Testis (tissue), 5 donors: ENCODE data around the gene OGN. TPM values are rescaled to one million over a fixed set of nuclear protein-coding genes. Genes with fewer than 3 reads are reported as not detected.
A peak's percentile ranks its signal among the peaks of the same experiment; 100 is the strongest.

Experiments
- DNase-seq: peaks from one replicate; pipeline ENCODE4 v3.0.0-alpha.2; 2019
- H3K27ac ChIP-seq, 2 donors: fragments of 200-600 bp; sonication (generic); one replicate each; pipeline ENCODE4 v1.5.1; 2019
- H3K27me3 ChIP-seq: fragments of 200-600 bp; sonication (generic); one replicate; pipeline ENCODE4 v1.5.1; 2019
- H3K36me3 ChIP-seq: fragments of 200-600 bp; sonication (generic); one replicate; pipeline ENCODE4 v1.5.1; 2017; ENCODE audit warnings: low read depth; ENCODE audit errors: missing control alignments
- H3K4me1 ChIP-seq: fragments of 200-600 bp; sonication (generic); one replicate; pipeline ENCODE4 v1.5.1; 2019
- H3K4me3 ChIP-seq, 2 donors: fragments of 200-600 bp; sonication (generic); one replicate each; pipeline ENCODE4 v1.5.1; 2017 to 2019
- H3K9me3 ChIP-seq: fragments of 200-600 bp; sonication (generic); one replicate; pipeline ENCODE4 v1.5.1; 2017
- POLR2A ChIP-seq: fragments of 450-650 bp; IDR thresholded peaks from one replicate; pipeline ENCODE4 v1.6.1; 2017; ENCODE audit warnings: antibody characterized with exemption, mild to moderate bottlenecking, moderate library complexity
- WGBS, 2 donors: methylation state at CpG; one replicate each; pipeline ENCODE4 v1.1.5; 2018; 5-methylcytosine and 5-hydroxymethylcytosine counted together
- intact Hi-C: fragments of 100-400 bp; cut with DNase I; formaldehyde crosslinking; loops from one replicate; pipeline ENCODE4 v1.15.1; 2023; ENCODE audit warnings: low total_unique reads
- long read RNA-seq, 2 donors: transcript quantifications; one replicate each; lab custom pipeline, GENCODE V29; 2026
- polyA plus RNA-seq: library from polyadenylated mRNA; stranded (reverse); fragments of 350-450 nt; fragmentation: Illumina TruSeq; extraction: RNeasy Lipid Tissue Mini Kit (QIAGEN cat#74804); gene quantifications from one replicate; pipeline ENCODE4 v1.2.3, GENCODE V29; 2014; ENCODE audit warnings: low read depth, low replicate concordance; ENCODE audit not compliant: insufficient read depth
- total RNA-seq, 2 donors: library from RNA; depleted of rRNA; stranded (reverse); fragments of >200 nt; gene quantifications; one replicate each; pipeline ENCODE4 v1.2.3, GENCODE V29; 2016
- TF ChIP-seq, protein P1 (sequence below), 3 experiments: fragments of 450-650 bp in 2 of 3; fragments of 200-600 bp in 1 of 3; sonication (generic) in 1 of 3; IDR thresholded peaks; one replicate each; pipeline ENCODE4 v1.5.1; 2016 to 2019; ENCODE audit warnings: antibody characterized with exemption in 3 of 3, mild to moderate bottlenecking in 2 of 3, moderate library complexity in 1 of 3

The OGN gene, protein sequence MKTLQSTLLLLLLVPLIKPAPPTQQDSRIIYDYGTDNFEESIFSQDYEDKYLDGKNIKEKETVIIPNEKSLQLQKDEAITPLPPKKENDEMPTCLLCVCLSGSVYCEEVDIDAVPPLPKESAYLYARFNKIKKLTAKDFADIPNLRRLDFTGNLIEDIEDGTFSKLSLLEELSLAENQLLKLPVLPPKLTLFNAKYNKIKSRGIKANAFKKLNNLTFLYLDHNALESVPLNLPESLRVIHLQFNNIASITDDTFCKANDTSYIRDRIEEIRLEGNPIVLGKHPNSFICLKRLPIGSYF
- total RNA-seq (1 to 10 TPM; 4.9 to 9.5 TPM), polyA plus RNA-seq (18.4 TPM)
- long read RNA-seq, donor 1, transcript OGN-202 (7 exons, 2,743 nt), result major isoform, 10 of 46 reads
- long read RNA-seq, donor 1, partial matches to known transcripts, result 36 of 46 reads
- long read RNA-seq, donor 1, other reads (novel, unspliced or antisense), result 0 of 46 reads
- long read RNA-seq, donor 2, transcript OGN-202 (7 exons, 2,743 nt), result major isoform, 9 of 52 reads
- long read RNA-seq, donor 2, partial matches to known transcripts, result 43 of 52 reads
- long read RNA-seq, donor 2, other reads (novel, unspliced or antisense), result 0 of 52 reads

DNA sequence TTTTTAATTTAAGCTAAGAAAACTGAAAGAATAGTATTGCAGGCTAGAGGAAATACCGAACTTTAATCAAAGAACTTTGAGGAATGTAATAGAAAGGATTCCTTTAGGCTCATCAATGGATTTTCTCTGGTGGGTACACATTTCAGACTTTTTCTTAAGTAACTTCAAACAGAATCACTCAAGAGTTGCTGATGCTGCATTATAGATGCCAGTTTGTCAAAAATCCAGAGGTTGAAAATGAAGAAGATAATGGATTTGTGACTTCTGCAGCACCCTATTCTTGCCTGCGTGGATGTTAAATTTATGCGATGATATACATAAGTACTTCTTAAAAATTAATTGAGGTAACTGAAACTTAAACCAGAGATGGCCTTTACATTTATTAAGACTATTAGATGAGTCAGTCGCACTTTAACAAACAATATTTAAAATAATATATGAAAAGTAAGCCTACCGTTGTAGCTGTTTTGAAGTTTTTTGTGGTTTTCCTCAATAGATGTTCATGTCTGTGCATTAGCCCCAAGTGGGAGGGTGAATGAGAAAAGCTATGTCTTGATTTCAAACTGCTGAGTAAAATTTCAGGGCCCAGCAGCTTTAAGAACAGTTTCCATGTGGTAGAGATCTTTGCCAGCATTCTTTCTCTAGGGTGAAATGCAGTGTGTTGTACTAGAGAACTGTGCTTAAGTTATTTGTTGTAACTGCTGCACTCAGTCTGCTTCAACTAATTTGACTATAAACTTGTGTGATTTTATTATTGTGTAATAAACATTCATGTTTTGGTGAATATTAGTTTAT, at the start of gene OGN:
Gene OGN, minus strand, starts transcription at position 537 of the 795 bp plus-strand sequence. CDS start 1,171 bp downstream, outside the sequence.
- 55 to 66% methylated on average over 5 of the region's 5 CpGs for WGBS, 2 donors
- TF ChIP-seq, protein P1, sequence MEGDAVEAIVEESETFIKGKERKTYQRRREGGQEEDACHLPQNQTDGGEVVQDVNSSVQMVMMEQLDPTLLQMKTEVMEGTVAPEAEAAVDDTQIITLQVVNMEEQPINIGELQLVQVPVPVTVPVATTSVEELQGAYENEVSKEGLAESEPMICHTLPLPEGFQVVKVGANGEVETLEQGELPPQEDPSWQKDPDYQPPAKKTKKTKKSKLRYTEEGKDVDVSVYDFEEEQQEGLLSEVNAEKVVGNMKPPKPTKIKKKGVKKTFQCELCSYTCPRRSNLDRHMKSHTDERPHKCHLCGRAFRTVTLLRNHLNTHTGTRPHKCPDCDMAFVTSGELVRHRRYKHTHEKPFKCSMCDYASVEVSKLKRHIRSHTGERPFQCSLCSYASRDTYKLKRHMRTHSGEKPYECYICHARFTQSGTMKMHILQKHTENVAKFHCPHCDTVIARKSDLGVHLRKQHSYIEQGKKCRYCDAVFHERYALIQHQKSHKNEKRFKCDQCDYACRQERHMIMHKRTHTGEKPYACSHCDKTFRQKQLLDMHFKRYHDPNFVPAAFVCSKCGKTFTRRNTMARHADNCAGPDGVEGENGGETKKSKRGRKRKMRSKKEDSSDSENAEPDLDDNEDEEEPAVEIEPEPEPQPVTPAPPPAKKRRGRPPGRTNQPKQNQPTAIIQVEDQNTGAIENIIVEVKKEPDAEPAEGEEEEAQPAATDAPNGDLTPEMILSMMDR (IDR thresholded peaks at IDR 0.05), result no peak

DNA sequence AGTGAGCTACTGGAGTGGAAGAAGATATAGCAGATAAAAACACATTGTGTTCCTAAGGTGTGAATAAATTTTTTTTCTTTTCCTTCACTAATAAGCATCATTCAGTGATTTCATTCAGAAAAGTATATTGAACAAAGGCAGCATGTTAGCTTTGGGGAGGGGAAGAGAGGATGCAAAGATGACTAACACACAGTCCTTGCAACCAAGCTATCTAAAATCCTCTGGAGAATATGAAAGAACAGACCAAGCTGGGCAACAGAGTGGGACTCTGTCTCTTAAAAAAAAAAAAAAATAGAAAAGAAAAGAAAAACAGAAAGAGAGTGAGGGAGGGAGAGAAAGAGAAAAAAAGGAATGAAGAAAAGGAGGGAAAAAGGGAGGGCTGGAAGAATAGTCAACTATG, 42.2 kb upstream of the OGN start:
- intact Hi-C loops, result no loop called here
- H3K4me3 ChIP-seq, result no peak overlapping the region
- no peak overlapping the region for H3K27ac ChIP-seq
- TF ChIP-seq, protein P1 (IDR thresholded peaks at IDR 0.05), result no peak
- no peak for TF ChIP-seq POLR2A
- no peaks in the 10 kb centered on the region for H3K4me1 ChIP-seq
- H3K36me3 ChIP-seq, result no peaks in the 10 kb centered on the region
- DNase-seq, result no peak
- H3K9me3 ChIP-seq, result no peaks in the 10 kb centered on the region
- no peaks in the 10 kb centered on the region for H3K27me3 ChIP-seq

More for the DNA sequence above, at the start of gene OGN:
- Histone ChIP-seq H3K27me3 (no peaks in the 10 kb centered on the region), H3K27ac (peak within 1 kb of the TSS; percentile 12 to 27), H3K4me1 (peaks cover 9% of the 10 kb centered on the region), H3K36me3 (no peaks in the 10 kb centered on the region), H3K9me3 (no peaks in the 10 kb centered on the region), H3K4me3 (peak within 1 kb of the TSS; percentile 18 to 20)
- intact Hi-C loops, result no loop called here
- DNase-seq, result no peak

DNA sequence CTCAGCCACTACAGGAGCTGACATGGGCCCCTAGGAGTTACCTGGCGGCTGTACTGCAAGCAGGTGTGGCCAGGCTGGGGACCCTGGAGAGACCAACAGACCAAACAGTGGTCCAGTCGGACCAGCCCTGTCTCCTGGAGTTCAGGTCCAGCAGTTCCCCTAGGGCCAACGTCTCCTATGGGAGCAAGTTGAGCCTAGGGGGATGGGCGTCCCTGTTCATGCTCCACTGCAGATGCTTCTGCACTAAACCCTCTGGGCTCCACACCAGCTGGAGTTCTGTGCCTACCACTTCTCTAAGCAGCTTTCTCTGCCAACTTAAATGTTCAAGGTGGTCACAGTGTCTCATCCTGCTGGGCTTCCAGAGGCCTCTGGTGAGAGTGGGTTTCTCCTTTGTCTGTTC, 40.5 kb upstream of the OGN start:
- no peaks in the 10 kb centered on the region for H3K36me3 ChIP-seq
- intact Hi-C loops, result no loop called here
- no peak overlapping the region for H3K27ac ChIP-seq
- H3K4me1 ChIP-seq, result no peaks in the 10 kb centered on the region
- H3K27me3 ChIP-seq, result no peaks in the 10 kb centered on the region
- H3K9me3 ChIP-seq, result no peaks in the 10 kb centered on the region
- no peak overlapping the region for H3K4me3 ChIP-seq
- no peak for DNase-seq
- 87 to 98% methylated on average over 3 to 4 of the region's 4 CpGs for WGBS, 2 donors
- TF ChIP-seq, protein P1 (IDR thresholded peaks at IDR 0.05), result no peak
- no peak for TF ChIP-seq POLR2A

DNA sequence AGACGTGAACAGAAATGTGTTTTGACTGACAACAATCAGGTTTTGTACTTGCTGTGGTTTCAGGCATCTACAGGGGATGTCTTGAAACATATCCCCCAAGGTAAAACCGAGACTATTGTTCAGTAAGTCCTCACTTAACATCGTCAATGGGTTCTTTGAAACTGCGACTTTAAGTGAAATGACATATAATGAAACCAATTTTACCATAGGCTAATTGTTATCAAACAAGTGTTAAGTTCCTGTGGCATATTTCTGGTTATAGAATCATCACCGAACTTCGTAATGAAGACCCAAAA, 36.3 kb upstream of the OGN start:
- Histone ChIP-seq H3K4me1 (peaks cover 3% of the 10 kb centered on the region), H3K36me3 (no peaks in the 10 kb centered on the region), H3K27ac (no peak overlapping the region), H3K27me3 (no peaks in the 10 kb centered on the region), H3K9me3 (no peaks in the 10 kb centered on the region), H3K4me3 (no peak overlapping the region)
- intact Hi-C loops, result no loop called here
- no peak for TF ChIP-seq POLR2A
- TF ChIP-seq, protein P1 (IDR thresholded peaks at IDR 0.05), result no peak
- 87 to 94% methylated on average over 6 of the region's 6 CpGs for WGBS, 2 donors
- DNase-seq, result no peak
